Osteoblast (primary cell): ENCODE data around the gene SIPA1L3. TPM values are rescaled to one million over a fixed set of nuclear protein-coding genes. Genes with fewer than 3 reads are reported as not detected.

Source experiments
- DNase-seq: peaks from one replicate; pipeline ENCODE4 v3.0.0; 2011; ENCODE audit warnings: low spot score, mixed read lengths; ENCODE audit not compliant: insufficient read length; ENCODE audit errors: missing footprints
- H2AFZ ChIP-seq: 2 replicates; pipeline ENCODE4 v1.6.0; 2011; ENCODE audit warnings: mild to moderate bottlenecking, low read length
- H3K27ac ChIP-seq: 2 replicates; pipeline ENCODE4 v1.5.1; 2011; ENCODE audit warnings: mild to moderate bottlenecking, low read depth, low read length, moderate library complexity
- H3K27me3 ChIP-seq: 2 replicates; pipeline ENCODE4 v1.6.0; 2012; ENCODE audit warnings: mild to moderate bottlenecking, control low read depth, inconsistent platforms, low read length, moderate library complexity; ENCODE audit not compliant: insufficient read depth
- H3K36me3 ChIP-seq: 2 replicates; pipeline ENCODE4 v1.5.1; 2011; ENCODE audit warnings: mild to moderate bottlenecking, low read length, control low read depth, moderate library complexity; ENCODE audit not compliant: insufficient read depth
- H3K4me1 ChIP-seq: 2 replicates; pipeline ENCODE4 v1.5.1; 2011; ENCODE audit warnings: mild to moderate bottlenecking, low read length, control low read depth, moderate library complexity; ENCODE audit not compliant: insufficient read depth
- H3K4me2 ChIP-seq: 2 replicates; pipeline ENCODE4 v1.6.0; 2011; ENCODE audit warnings: mild to moderate bottlenecking, low read length; ENCODE audit not compliant: insufficient read depth
- H3K4me3 ChIP-seq: fragments of 200-600 bp; sonication (generic); 3 replicates; pipeline ENCODE4 v1.5.1; 2012; ENCODE audit warnings: mild to moderate bottlenecking, low read length, inconsistent platforms; ENCODE audit not compliant: insufficient read depth
- H3K79me2 ChIP-seq: 2 replicates; pipeline ENCODE4 v1.6.0; 2012; ENCODE audit warnings: mild to moderate bottlenecking, low read length, control low read depth, inconsistent platforms; ENCODE audit not compliant: insufficient read depth
- H3K9me3 ChIP-seq: 2 replicates; pipeline ENCODE4 v1.5.1; 2011; ENCODE audit warnings: low read depth, low read length, control low read depth
- H4K20me1 ChIP-seq: 2 replicates; pipeline ENCODE4 v1.6.0; 2012; ENCODE audit warnings: mild to moderate bottlenecking, low read length, control low read depth; ENCODE audit not compliant: insufficient read depth
- CTCF ChIP-seq: IDR thresholded peaks from 2 replicates; pipeline ENCODE4 v1.5.1; 2011; ENCODE audit warnings: mild to moderate bottlenecking, low read depth, low read length, moderate library complexity; ENCODE audit errors: extremely low read depth
- total RNA-seq: library from RNA; depleted of rRNA; stranded (reverse); fragments of >200 nt; gene quantifications from 2 replicates; pipeline ENCODE4 v1.2.3, GENCODE V29; 2012

SIPA1L3 gene
- total RNA-seq, 1 donor: 17.4 TPM

GRCh38 chr19:37954421-37954874 lies 47.4 kb downstream of the SIPA1L3 start:
- Histone ChIP-seq H2AFZ (no peak overlapping the region), H3K27me3 (no peaks in the 10 kb centered on the region), H3K79me2 (peaks cover 95% of the 10 kb centered on the region), H3K4me1 (peaks cover 24% of the 10 kb centered on the region), H3K9me3 (no peaks in the 10 kb centered on the region), H4K20me1 (peaks cover 3% of the 10 kb centered on the region), H3K4me2 (no peak overlapping the region), H3K36me3 (no peaks in the 10 kb centered on the region), H3K4me3 (no peak overlapping the region), H3K27ac (peak overlapping the region; percentile 83)
- TF ChIP-seq CTCF: no peak
- DNase-seq: no peak

GRCh38 chr19:37955986-37956385 lies 49.0 kb downstream of the SIPA1L3 start:
- no peak for TF ChIP-seq CTCF
- no peaks in the 10 kb centered on the region for H3K36me3 ChIP-seq
- peaks cover 94% of the 10 kb centered on the region for H3K79me2 ChIP-seq

GRCh38 chr19:37957176-37957575 lies 50.2 kb downstream of the SIPA1L3 start:
- Histone ChIP-seq H3K79me2 (peaks cover 92% of the 10 kb centered on the region), H3K27me3 (no peaks in the 10 kb centered on the region), H3K4me3 (no peak overlapping the region), H3K36me3 (no peaks in the 10 kb centered on the region), H3K27ac (no peak overlapping the region), H3K4me1 (peaks cover 26% of the 10 kb centered on the region), H2AFZ (no peak overlapping the region), H4K20me1 (no peaks in the 10 kb centered on the region), H3K4me2 (no peak overlapping the region), H3K9me3 (no peaks in the 10 kb centered on the region)
- peak; percentile 60 for DNase-seq
- no peak for TF ChIP-seq CTCF

More at GRCh38 chr19:37955986-37956385, 49.0 kb downstream of the SIPA1L3 start:
- H3K27ac ChIP-seq: no peak overlapping the region
- no peaks in the 10 kb centered on the region for H4K20me1 ChIP-seq
- no peak overlapping the region for H3K4me3 ChIP-seq
- no peaks in the 10 kb centered on the region for H3K27me3 ChIP-seq
- H2AFZ ChIP-seq: no peak overlapping the region
- H3K9me3 ChIP-seq: no peaks in the 10 kb centered on the region
- no peak overlapping the region for H3K4me2 ChIP-seq
- DNase-seq: no peak
- H3K4me1 ChIP-seq: peaks cover 23% of the 10 kb centered on the region

GRCh38 chr19:37959665-37960114 lies 52.7 kb downstream of the SIPA1L3 start:
- no peak for TF ChIP-seq CTCF
- Histone ChIP-seq H3K27me3 (no peaks in the 10 kb centered on the region), H3K4me1 (peaks cover 31% of the 10 kb centered on the region), H3K9me3 (no peaks in the 10 kb centered on the region), H3K4me2 (peak overlapping the region; percentile 3), H3K4me3 (no peak overlapping the region), H3K79me2 (peaks cover 91% of the 10 kb centered on the region), H4K20me1 (no peaks in the 10 kb centered on the region), H3K36me3 (no peaks in the 10 kb centered on the region), H3K27ac (peak overlapping the region; percentile 32), H2AFZ (no peak overlapping the region)
- DNase-seq: no peak
